Esophagus muscularis mucosa (tissue), 4 donors: ENCODE data around the gene PRKAG2.

Experiments
- CTCF ChIP-seq, 3 experiments: fragments of 200-600 bp in 2 of 3; fragments of 450-650 bp in 1 of 3; sonication (generic) in 2 of 3; IDR thresholded peaks; one replicate each; pipeline ENCODE4 v1.5.1; 2017 to 2019; ENCODE audit warnings: antibody characterized with exemption in 3 of 3, mild to moderate bottlenecking in 2 of 3, moderate library complexity in 1 of 3
- EP300 ChIP-seq: sonication (generic); formaldehyde crosslinking; IDR thresholded peaks from one replicate; pipeline ENCODE4 v1.6.1; 2017; ENCODE audit warnings: antibody characterized with exemption
- POLR2A ChIP-seq: fragments of 450-650 bp; IDR thresholded peaks from one replicate; pipeline ENCODE4 v1.6.1; 2017; ENCODE audit warnings: antibody characterized with exemption, moderate library complexity, mild to moderate bottlenecking, low read depth
- POLR2AphosphoS5 ChIP-seq, 2 donors: sonication (generic); formaldehyde crosslinking; IDR thresholded peaks; one replicate each; pipeline ENCODE4 v1.6.1; 2017; ENCODE audit warnings: antibody characterized with exemption in 2 of 2

DNA sequence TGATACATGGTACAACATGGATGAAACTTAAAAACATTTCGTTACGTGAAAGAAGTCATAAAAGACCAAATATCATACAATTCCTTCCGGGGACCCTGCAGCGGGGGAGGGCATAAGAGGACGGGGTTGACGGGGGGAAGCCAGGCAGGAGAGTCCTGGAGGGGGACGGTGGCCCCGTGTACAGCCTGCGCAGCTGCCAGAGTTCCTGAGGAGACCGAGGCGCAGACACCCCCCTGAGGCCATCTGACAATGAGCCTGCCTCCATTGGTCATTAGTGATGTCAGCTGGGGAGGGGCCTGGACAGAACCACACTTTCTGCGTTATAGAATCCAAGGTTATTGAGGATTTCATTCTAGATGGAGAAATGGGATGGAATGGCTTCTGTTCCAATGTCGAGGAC lies 47.2 kb downstream of the PRKAG2 start:
- TF ChIP-seq POLR2A (no peak), CTCF (IDR thresholded peaks at IDR 0.05) (no peak), POLR2AphosphoS5 (IDR thresholded peaks at IDR 0.05) (no peak), EP300 (no peak)
